Astrocyte (in vitro differentiated cells and primary cell): ENCODE measurements around the gene YJEFN3. TPM values are rescaled to one million over a fixed set of nuclear protein-coding genes. Genes with fewer than 3 reads are reported as not detected.

Experiments
- DNase-seq: peaks from one replicate; pipeline ENCODE4 v3.0.0-alpha.2; 2010; ENCODE audit warnings: low read depth
- FAIRE-seq: peaks from 2 replicates; lab custom pipeline; 2011; peaks lifted over from hg19 to GRCh38; lab: Jason Lieb, UNC
- H2AFZ ChIP-seq: 2 replicates; pipeline ENCODE4 v1.6.0; 2012; ENCODE audit warnings: low read depth, low read length, inconsistent platforms
- H3K27ac ChIP-seq: 2 replicates; pipeline ENCODE4 v1.5.1; 2011; ENCODE audit warnings: low read depth, low read length, inconsistent platforms
- H3K27me3 ChIP-seq: 2 replicates; pipeline ENCODE4 v1.6.0; 2011; ENCODE audit warnings: low read length, inconsistent platforms; ENCODE audit not compliant: insufficient read depth
- H3K36me3 ChIP-seq: 2 replicates; pipeline ENCODE4 v1.5.1; 2011; ENCODE audit warnings: low read length, inconsistent platforms; ENCODE audit not compliant: insufficient read depth
- H3K4me1 ChIP-seq: 2 replicates; pipeline ENCODE4 v1.5.1; 2011; ENCODE audit warnings: low read length, inconsistent platforms; ENCODE audit not compliant: insufficient read depth
- H3K4me2 ChIP-seq: 2 replicates; pipeline ENCODE4 v1.6.0; 2012; ENCODE audit warnings: low read length, inconsistent platforms
- H3K4me3 ChIP-seq: 2 replicates; pipeline ENCODE4 v1.5.1; 2011; ENCODE audit warnings: low read depth, mild to moderate bottlenecking, low read length, inconsistent platforms; ENCODE audit not compliant: insufficient read depth
- H3K79me2 ChIP-seq: 2 replicates; pipeline ENCODE4 v1.6.0; 2012; ENCODE audit warnings: mild to moderate bottlenecking, low read length, inconsistent platforms; ENCODE audit not compliant: insufficient read depth
- H3K9ac ChIP-seq: 2 replicates; pipeline ENCODE4 v1.6.0; 2012; ENCODE audit warnings: mild to moderate bottlenecking, low read length, inconsistent platforms
- H3K9me3 ChIP-seq: 2 replicates; pipeline ENCODE4 v1.5.1; 2012; ENCODE audit warnings: low read depth, mild to moderate bottlenecking, low read length, inconsistent platforms; ENCODE audit not compliant: insufficient read depth
- H4K20me1 ChIP-seq: 2 replicates; pipeline ENCODE4 v1.6.0; 2012; ENCODE audit warnings: low read length, inconsistent platforms; ENCODE audit not compliant: insufficient read depth
- H3K27ac Mint-ChIP-seq: one replicate; pipeline ENCODE4 v1.8.0; 2021; ENCODE audit warnings: mild to moderate bottlenecking, mixed read lengths; ENCODE audit not compliant: unreplicated experiment
- H3K27me3 Mint-ChIP-seq: one replicate; pipeline ENCODE4 v1.8.0; 2021; ENCODE audit warnings: low read depth, mixed read lengths; ENCODE audit not compliant: unreplicated experiment
- H3K36me3 Mint-ChIP-seq: one replicate; pipeline ENCODE4 v1.8.0; 2021; ENCODE audit warnings: low read depth, mixed read lengths; ENCODE audit not compliant: unreplicated experiment
- H3K4me1 Mint-ChIP-seq: one replicate; pipeline ENCODE4 v1.8.0; 2021; ENCODE audit warnings: low read depth, mixed read lengths; ENCODE audit not compliant: unreplicated experiment
- H3K4me3 Mint-ChIP-seq: one replicate; pipeline ENCODE4 v1.8.0; 2021; ENCODE audit warnings: mild to moderate bottlenecking, moderate library complexity, mixed read lengths; ENCODE audit not compliant: unreplicated experiment
- H3K9me3 Mint-ChIP-seq: one replicate; pipeline ENCODE4 v1.8.0; 2021; ENCODE audit warnings: mild to moderate bottlenecking, mixed read lengths; ENCODE audit not compliant: unreplicated experiment
- EZH2 ChIP-seq: IDR thresholded peaks from 2 replicates; pipeline ENCODE4 v1.6.1; 2012; ENCODE audit warnings: mild to moderate bottlenecking, low read length, inconsistent platforms; ENCODE audit not compliant: insufficient read depth
- total RNA-seq: library from RNA; stranded (reverse); gene quantifications from 2 replicates; pipeline ENCODE4 v1.2.1, GENCODE V29; 2021
- TF ChIP-seq, protein P1 (sequence below): IDR thresholded peaks from 2 replicates; pipeline ENCODE4 v1.5.1; 2011; ENCODE audit warnings: low read depth, mild to moderate bottlenecking, inconsistent platforms, low read length, moderate library complexity; ENCODE audit not compliant: insufficient read depth

The YJEFN3 gene
- total RNA-seq, 1 donor from 2014 or later, result 9.8 TPM

DNA sequence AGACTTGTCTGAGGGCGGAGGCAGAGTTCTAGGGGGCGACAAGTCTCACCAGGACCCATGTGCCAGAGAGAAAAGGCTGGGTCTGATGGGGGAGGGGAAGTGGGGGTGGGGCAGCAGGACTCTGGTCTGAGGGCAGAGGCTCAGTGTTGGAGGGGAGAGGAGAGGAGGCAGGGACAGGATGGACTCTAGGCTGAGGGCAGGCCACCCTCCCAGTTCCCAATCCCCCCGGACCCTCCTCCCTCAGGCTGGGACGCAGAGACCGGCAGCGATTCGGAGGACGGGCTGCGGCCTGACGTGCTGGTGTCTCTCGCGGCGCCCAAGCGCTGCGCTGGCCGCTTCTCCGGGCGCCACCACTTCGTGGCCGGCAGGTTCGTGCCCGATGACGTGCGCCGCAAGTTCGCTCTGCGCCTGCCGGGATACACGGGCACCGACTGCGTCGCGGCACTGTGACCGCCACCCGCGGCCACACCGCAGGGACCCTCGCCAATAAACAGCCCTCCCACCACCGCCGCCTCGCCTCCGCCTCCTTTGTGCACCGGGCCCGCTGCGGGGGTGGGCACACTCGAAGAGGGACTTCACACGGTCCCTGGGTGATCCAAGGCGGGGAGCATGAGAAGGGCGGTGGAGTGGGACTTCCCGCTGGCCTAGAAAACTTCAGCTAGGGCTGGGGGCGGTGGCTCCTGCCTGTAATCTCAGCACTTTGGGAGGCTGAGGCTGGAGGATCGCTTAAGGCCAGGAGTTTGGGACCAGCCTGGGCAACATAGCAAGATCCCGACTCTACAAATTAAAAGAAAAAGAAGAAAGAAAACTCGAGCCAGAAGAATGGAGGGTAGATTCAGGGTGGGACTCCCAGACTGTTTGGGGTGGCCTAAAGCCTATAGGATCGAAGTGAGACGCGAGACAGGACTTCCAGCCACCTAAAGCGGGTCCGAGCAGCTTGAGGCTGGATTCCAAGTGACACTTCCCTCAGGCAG is 8.7 kb downstream of the YJEFN3 start:
- no peak overlapping the region for H3K27ac Mint-ChIP-seq
- no peaks in the 10 kb centered on the region for H3K9me3 ChIP-seq
- DNase-seq, result no peak
- H3K4me2 ChIP-seq, result peak overlapping the region; percentile 72
- H3K9ac ChIP-seq, result no peak overlapping the region
- H3K79me2 ChIP-seq, result no peaks in the 10 kb centered on the region
- H3K4me3 Mint-ChIP-seq, result peak overlapping the region; percentile 27
- H2AFZ ChIP-seq, result no peak overlapping the region
- H3K4me3 ChIP-seq, result no peak overlapping the region
- H3K4me1 ChIP-seq, result peaks cover 4% of the 10 kb centered on the region
- peaks cover 13% of the 10 kb centered on the region for H3K27me3 Mint-ChIP-seq
- TF ChIP-seq EZH2, result peak; percentile 40
- TF ChIP-seq, protein P1, sequence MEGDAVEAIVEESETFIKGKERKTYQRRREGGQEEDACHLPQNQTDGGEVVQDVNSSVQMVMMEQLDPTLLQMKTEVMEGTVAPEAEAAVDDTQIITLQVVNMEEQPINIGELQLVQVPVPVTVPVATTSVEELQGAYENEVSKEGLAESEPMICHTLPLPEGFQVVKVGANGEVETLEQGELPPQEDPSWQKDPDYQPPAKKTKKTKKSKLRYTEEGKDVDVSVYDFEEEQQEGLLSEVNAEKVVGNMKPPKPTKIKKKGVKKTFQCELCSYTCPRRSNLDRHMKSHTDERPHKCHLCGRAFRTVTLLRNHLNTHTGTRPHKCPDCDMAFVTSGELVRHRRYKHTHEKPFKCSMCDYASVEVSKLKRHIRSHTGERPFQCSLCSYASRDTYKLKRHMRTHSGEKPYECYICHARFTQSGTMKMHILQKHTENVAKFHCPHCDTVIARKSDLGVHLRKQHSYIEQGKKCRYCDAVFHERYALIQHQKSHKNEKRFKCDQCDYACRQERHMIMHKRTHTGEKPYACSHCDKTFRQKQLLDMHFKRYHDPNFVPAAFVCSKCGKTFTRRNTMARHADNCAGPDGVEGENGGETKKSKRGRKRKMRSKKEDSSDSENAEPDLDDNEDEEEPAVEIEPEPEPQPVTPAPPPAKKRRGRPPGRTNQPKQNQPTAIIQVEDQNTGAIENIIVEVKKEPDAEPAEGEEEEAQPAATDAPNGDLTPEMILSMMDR, result no peak
- no peaks in the 10 kb centered on the region for H3K36me3 ChIP-seq
- FAIRE-seq, result no peak
- H3K4me1 Mint-ChIP-seq, result peaks cover 14% of the 10 kb centered on the region
- peaks cover 2% of the 10 kb centered on the region for H3K9me3 Mint-ChIP-seq
- peaks cover 6% of the 10 kb centered on the region for H3K36me3 Mint-ChIP-seq
- H4K20me1 ChIP-seq, result peaks cover 14% of the 10 kb centered on the region
- H3K27ac ChIP-seq, result no peak overlapping the region
- peaks cover 22% of the 10 kb centered on the region for H3K27me3 ChIP-seq

DNA sequence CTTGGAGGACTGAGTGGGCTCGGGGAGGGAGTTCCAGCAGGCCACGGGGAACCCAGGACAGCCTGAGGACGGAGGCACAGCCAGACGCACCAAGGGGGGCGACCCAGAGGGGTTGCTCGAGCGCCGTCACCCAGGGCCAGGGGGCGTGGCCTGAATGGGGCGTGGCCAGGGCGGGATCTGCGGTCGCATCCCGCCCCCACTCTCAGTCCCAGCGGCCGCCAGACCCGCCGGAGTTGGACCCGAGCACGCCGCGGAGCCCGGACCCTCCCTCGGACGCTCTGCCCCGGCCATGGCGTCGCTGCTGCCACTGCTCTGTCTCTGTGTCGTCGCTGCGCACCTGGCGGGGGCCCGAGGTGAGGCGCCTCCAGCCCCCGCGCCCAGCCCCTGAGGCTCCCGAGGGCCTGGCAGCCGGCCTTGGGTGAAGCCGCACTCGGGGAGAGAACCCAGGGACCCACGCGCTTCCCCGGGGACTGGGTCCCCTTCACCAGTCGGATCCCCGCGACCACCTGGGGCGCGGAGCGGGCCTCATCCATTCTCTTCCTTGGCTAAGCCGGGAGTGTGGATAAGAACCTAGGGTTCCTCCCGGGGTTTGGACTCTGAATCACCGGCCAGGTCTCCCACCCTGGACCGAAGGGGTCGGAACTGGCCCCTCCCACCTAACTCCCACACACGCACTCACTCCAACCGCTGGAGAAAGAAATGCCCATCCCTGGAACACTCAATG is 9.5 kb downstream of the YJEFN3 start, which contains the start of gene CILP2:
Gene CILP2, plus strand, starts transcription at position 205 of the 724 bp plus-strand sequence. Its CDS starts 85 bp downstream, at position 290.
- Mint-ChIP-seq H3K27ac (peak within 1 kb of the TSS; percentile 34), H3K36me3 (peaks cover 6% of the 10 kb centered on the region), H3K4me1 (peaks cover 14% of the 10 kb centered on the region), H3K27me3 (peaks cover 14% of the 10 kb centered on the region), H3K4me3 (peak within 1 kb of the TSS; percentile 27), H3K9me3 (peaks cover 2% of the 10 kb centered on the region)
- Histone ChIP-seq H3K79me2 (no peaks in the 10 kb centered on the region), H4K20me1 (peaks cover 6% of the 10 kb centered on the region), H3K9ac (no peak within 1 kb of the TSS), H3K27me3 (peaks cover 22% of the 10 kb centered on the region), H2AFZ (peak within 1 kb of the TSS; percentile 18), H3K4me2 (peak within 1 kb of the TSS; percentile 72), H3K27ac (no peak within 1 kb of the TSS), H3K9me3 (no peaks in the 10 kb centered on the region), H3K36me3 (no peaks in the 10 kb centered on the region), H3K4me1 (peaks cover 4% of the 10 kb centered on the region), H3K4me3 (no peak within 1 kb of the TSS)
- FAIRE-seq (no peak), DNase-seq (no peak)
- TF ChIP-seq EZH2, result peak; percentile 53
- TF ChIP-seq, protein P1, result no peak
